Panc1 (cell line): ENCODE data around the gene SLC39A7.

ENCODE experiments used
- CTCF ChIP-seq: fragments of 450-650 bp; IDR thresholded peaks from 2 replicates; pipeline ENCODE4 v1.5.1; 2017; ENCODE audit warnings: mild to moderate bottlenecking
- REST ChIP-seq, 2 experiments: IDR thresholded peaks; 2 replicates each; pipeline ENCODE4 v1.6.1; 2011 to 2012; ENCODE audit warnings: low read depth in 2 of 2, control low read depth in 1 of 2, low read length in 1 of 2, mild to moderate bottlenecking in 1 of 2, moderate library complexity in 1 of 2; ENCODE audit not compliant: insufficient read depth in 1 of 2

- TF ChIP-seq CTCF (no peak), REST (IDR thresholded peaks at IDR 0.05; ENCODE audit: insufficient read depth in 1 of 2, low read depth in 2 of 2, low read length in 1 of 2) (no peak)
Observed at GRCh38 chr6:33181141-33181540, 19.5 kb upstream of the SLC39A7 start.
